ENCODE data around the gene GPX5. TPM values are rescaled to one million over a fixed set of nuclear protein-coding genes. Genes with fewer than 3 reads are reported as not detected.

The GPX5 gene
- total RNA-seq, 4 donors from 2014 or later: not detected

DNA sequence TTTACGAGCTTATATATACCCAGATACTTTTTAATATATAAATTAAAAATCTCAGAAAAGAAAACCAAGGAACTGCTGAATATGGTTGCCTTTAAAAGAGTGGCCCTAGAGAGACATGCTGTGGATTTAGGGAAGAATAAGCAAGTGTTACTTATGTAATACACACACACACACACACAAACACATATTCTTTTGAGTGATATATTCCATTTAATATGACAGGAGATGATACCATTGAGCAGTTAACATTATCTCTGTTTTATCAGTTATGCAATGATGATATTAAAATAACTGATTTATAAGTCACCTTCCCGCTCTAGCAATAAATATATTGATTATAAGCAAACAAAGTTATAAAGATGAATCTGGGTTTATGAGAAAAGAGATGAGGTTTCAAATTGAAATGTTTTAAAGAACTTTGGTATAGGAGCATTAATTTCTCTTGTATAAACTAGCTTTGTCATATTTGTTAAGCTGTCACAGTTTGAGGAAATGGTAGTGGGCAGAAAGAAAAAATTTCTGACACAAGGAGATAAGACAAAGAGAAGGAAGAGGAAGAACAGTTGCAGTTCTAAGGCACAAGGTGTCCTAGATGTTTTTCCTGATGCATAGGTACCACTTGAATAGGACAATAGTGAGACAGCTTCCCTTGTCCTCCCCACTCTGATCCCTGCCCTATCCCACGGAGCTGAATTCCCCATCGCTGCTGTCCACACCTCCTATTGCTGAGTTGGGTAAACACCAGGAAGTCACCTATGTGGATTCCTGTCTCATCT lies 26.4 kb downstream of the GPX5 start:
- Histone ChIP-seq H3K4me1 (no peaks in the 10 kb centered on the region), H3K4me3 (no peak overlapping the region), H3K27ac (no peak overlapping the region), H3K36me3 (no peaks in the 10 kb centered on the region), H3K27me3 (no peaks in the 10 kb centered on the region), H3K9me3 (no peaks in the 10 kb centered on the region)
- TF ChIP-seq, protein P1, sequence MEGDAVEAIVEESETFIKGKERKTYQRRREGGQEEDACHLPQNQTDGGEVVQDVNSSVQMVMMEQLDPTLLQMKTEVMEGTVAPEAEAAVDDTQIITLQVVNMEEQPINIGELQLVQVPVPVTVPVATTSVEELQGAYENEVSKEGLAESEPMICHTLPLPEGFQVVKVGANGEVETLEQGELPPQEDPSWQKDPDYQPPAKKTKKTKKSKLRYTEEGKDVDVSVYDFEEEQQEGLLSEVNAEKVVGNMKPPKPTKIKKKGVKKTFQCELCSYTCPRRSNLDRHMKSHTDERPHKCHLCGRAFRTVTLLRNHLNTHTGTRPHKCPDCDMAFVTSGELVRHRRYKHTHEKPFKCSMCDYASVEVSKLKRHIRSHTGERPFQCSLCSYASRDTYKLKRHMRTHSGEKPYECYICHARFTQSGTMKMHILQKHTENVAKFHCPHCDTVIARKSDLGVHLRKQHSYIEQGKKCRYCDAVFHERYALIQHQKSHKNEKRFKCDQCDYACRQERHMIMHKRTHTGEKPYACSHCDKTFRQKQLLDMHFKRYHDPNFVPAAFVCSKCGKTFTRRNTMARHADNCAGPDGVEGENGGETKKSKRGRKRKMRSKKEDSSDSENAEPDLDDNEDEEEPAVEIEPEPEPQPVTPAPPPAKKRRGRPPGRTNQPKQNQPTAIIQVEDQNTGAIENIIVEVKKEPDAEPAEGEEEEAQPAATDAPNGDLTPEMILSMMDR (IDR thresholded peaks at IDR 0.05 in 4 of 5, conservative IDR thresholded peaks at IDR 0.05 in 1 of 5): no peak
- no peak for TF ChIP-seq POLR2A (IDR thresholded peaks at IDR 0.05)
- ATAC-seq (no peak), DNase-seq (no peak)
- intact Hi-C loops (cut with DNase I; ENCODE audit: low total_unique reads): no loop called here
- in situ Hi-C loops (cut with MboI; ENCODE audit: low sequenced_read_pairs in 4 of 4): no loop called here

DNA sequence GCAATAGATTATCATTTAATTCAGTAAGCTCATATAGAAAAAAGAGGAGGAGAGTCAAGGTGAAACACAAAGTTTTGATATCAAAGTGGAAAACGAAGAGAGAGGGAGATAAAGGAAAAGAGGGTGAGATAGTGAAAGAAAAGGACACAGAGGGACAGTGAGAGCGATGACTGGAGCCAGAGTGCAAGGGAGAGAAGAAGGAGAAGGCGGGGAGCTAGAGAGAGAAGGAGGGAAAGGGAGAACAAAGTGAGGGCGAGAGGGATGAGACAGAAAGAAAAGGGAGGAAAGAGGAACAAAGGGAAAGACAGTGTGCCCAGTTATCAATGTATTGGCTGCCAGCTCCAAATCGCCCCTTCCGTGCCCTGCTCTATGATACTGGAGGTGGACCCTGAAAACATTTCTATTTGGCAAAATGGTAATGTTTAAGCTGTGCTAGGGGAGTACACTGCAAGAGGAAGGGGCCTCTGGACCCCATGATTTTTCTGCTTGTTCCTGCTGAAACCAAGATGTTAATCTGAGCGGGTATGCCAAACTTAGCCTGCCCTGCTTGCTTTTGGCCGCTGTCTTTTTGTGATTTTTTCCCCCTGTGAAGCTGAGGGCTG lies 27.8 kb downstream of the GPX5 start:
- no peak for ATAC-seq
- no peaks in the 10 kb centered on the region for H3K27me3 ChIP-seq

DNA sequence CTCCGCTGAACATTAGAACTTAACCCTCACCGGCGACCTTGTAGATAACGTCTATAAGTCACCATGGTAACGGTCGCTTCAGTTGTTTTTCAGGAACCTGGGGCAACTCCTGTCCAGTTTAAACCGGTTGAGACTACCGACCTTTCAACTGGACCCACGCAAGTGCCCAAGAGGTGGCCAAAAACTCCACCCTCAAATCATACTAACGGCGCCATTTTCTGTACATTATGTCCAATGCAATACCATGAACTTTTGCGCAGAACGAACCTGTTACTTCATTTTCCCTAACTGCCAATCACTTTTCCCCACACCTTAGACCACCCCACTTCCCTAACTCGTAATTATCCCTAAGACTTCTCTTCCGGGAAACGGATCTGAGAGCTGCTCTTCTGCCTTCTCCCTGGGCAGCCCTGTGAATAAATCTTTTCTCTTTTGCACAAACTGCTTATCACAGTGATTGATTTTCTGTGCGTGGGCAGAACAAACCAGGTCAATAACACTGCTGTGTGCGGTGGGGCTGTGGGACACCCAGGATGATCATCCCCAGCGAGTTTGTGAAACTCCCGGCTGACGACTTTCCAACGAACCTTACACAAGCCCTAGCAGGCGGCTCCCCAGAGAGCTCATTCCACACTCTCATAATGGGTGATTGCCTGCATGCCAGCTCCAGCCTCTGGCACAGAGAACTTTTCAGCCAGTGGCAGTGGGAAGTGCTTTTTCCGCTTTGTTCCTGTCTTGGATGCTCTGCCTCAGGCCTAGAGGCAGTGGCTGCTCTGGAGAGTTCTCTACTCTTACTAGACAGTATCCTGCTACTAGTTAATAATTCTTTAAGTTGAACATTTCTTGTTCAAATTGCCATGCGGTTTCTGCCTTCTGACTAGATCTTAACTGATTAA lies 28.6 kb downstream of the GPX5 start:
- in situ Hi-C loops (cut with MboI; ENCODE audit: low sequenced_read_pairs in 4 of 4) (no loop called here), intact Hi-C loops (cut with DNase I; ENCODE audit: low total_unique reads) (no loop called here)
- TF ChIP-seq POLR2A (IDR thresholded peaks at IDR 0.05): no peak
- TF ChIP-seq, protein P1 (IDR thresholded peaks at IDR 0.05 in 4 of 5, conservative IDR thresholded peaks at IDR 0.05 in 1 of 5): no peak
- ATAC-seq (no peak), DNase-seq (no peak)
- Histone ChIP-seq H3K4me1 (no peaks in the 10 kb centered on the region), H3K4me3 (no peak overlapping the region), H3K27me3 (no peaks in the 10 kb centered on the region), H3K9me3 (no peaks in the 10 kb centered on the region), H3K27ac (no peak overlapping the region), H3K36me3 (no peaks in the 10 kb centered on the region)

More for the DNA sequence above, 27.8 kb downstream of the GPX5 start:
- no peak for TF ChIP-seq POLR2A (IDR thresholded peaks at IDR 0.05)
- TF ChIP-seq, protein P1 (IDR thresholded peaks at IDR 0.05 in 4 of 5, conservative IDR thresholded peaks at IDR 0.05 in 1 of 5): no peak
- H3K4me3 ChIP-seq: no peak overlapping the region
- intact Hi-C loops (cut with DNase I; ENCODE audit: low total_unique reads) (no loop called here), in situ Hi-C loops (cut with MboI; ENCODE audit: low sequenced_read_pairs in 4 of 4) (no loop called here)
- no peak for DNase-seq
- no peaks in the 10 kb centered on the region for H3K36me3 ChIP-seq
- no peaks in the 10 kb centered on the region for H3K4me1 ChIP-seq
- H3K9me3 ChIP-seq: no peaks in the 10 kb centered on the region
- H3K27ac ChIP-seq: no peak overlapping the region

DNA sequence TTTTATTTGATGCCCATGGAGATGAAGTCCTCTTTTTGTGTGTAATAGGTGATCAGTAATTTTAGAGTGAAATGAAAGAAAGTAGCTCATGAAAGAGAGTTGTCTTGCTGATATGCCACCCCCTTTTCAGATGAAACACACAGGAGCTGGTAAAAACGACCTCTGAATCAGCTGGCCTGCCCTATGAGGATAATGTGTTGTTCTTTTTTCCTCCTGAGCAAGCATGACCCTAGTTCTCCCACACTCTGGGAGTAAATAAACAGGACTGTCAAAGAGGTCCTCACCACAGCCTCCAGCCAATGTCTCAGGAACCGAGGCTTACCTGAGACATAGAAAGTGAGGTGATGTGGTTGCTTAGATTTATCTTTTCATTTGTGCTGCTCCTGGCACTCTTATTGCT lies 29.5 kb downstream of the GPX5 start:
- in situ Hi-C loops (cut with MboI; ENCODE audit: low sequenced_read_pairs in 4 of 4): no loop called here
- ATAC-seq: no peak

More for the DNA sequence above, 29.5 kb downstream of the GPX5 start:
- Histone ChIP-seq H3K36me3 (no peaks in the 10 kb centered on the region), H3K27me3 (no peaks in the 10 kb centered on the region), H3K4me1 (no peaks in the 10 kb centered on the region), H3K4me3 (no peak overlapping the region), H3K9me3 (no peaks in the 10 kb centered on the region), H3K27ac (no peak overlapping the region)
- no peak for TF ChIP-seq POLR2A (IDR thresholded peaks at IDR 0.05)
- TF ChIP-seq, protein P1 (IDR thresholded peaks at IDR 0.05 in 4 of 5, conservative IDR thresholded peaks at IDR 0.05 in 1 of 5): no peak
- intact Hi-C loops (cut with DNase I; ENCODE audit: low total_unique reads): no loop called here
- no peak for DNase-seq
